GM23248 (cell line): ENCODE results near the gene TUFT1. TPM values are rescaled to one million over a fixed set of nuclear protein-coding genes. Genes with fewer than 3 reads are reported as not detected.

Experiments used
- DNase-seq: peaks from one replicate; pipeline ENCODE4 v3.0.0-alpha.2; 2015
- H2AFZ ChIP-seq: fragments of 200-600 bp; sonication (generic); 2 replicates; pipeline ENCODE4 v1.6.1; 2016; ENCODE audit warnings: antibody characterized with exemption
- H3F3A ChIP-seq: fragments of 200-600 bp; sonication (generic); 2 replicates; pipeline ENCODE4 v1.6.1; 2016; ENCODE audit warnings: mild to moderate bottlenecking, antibody characterized with exemption, mixed run types; ENCODE audit not compliant: insufficient read depth
- H3K27ac ChIP-seq: fragments of 200-600 bp; sonication (generic); 2 replicates; pipeline ENCODE4 v1.5.1; 2016; ENCODE audit warnings: mild to moderate bottlenecking
- H3K27me3 ChIP-seq: fragments of 200-600 bp; sonication (generic); replicated peaks from 2 replicates; pipeline ENCODE4 v1.6.1; 2016; ENCODE audit warnings: mild to moderate bottlenecking; ENCODE audit not compliant: insufficient read depth
- H3K36me3 ChIP-seq: fragments of 200-600 bp; sonication (generic); 2 replicates; pipeline ENCODE4 v1.6.1; 2016; ENCODE audit warnings: low read depth, mild to moderate bottlenecking
- H3K4me1 ChIP-seq: fragments of 200-600 bp; sonication (generic); 2 replicates; pipeline ENCODE4 v1.6.1; 2016; ENCODE audit warnings: mild to moderate bottlenecking; ENCODE audit not compliant: insufficient read depth
- H3K4me2 ChIP-seq: fragments of 200-600 bp; sonication (generic); one replicate; pipeline ENCODE4 v1.6.1; 2016; ENCODE audit warnings: mild to moderate bottlenecking; ENCODE audit not compliant: unreplicated experiment
- H3K4me3 ChIP-seq: fragments of 200-600 bp; sonication (generic); 2 replicates; pipeline ENCODE4 v1.5.1; 2016; ENCODE audit warnings: mild to moderate bottlenecking
- H3K79me2 ChIP-seq: fragments of 200-600 bp; sonication (generic); 2 replicates; pipeline ENCODE4 v1.6.1; 2016; ENCODE audit warnings: mild to moderate bottlenecking; ENCODE audit not compliant: insufficient read depth
- H3K9ac ChIP-seq: fragments of 200-600 bp; sonication (generic); 2 replicates; pipeline ENCODE4 v1.6.1; 2016; ENCODE audit warnings: mild to moderate bottlenecking
- H3K9me2 ChIP-seq: fragments of 200-600 bp; sonication (generic); 2 replicates; pipeline ENCODE4 v1.6.1; 2016; ENCODE audit warnings: mixed run types, mild to moderate bottlenecking, moderate library complexity; ENCODE audit not compliant: insufficient read depth
- H3K9me3 ChIP-seq: fragments of 200-600 bp; sonication (generic); one replicate; pipeline ENCODE4 v1.6.1; 2017; ENCODE audit warnings: low read depth
- H4K20me1 ChIP-seq: fragments of 200-600 bp; sonication (generic); 2 replicates; pipeline ENCODE4 v1.6.0; 2016; ENCODE audit not compliant: insufficient read depth
- EZH2 ChIP-seq: fragments of 200-600 bp; sonication (generic); IDR thresholded peaks from 2 replicates; pipeline ENCODE4 v1.6.1; 2018; ENCODE audit warnings: antibody characterized with exemption, mild to moderate bottlenecking; ENCODE audit not compliant: insufficient read depth, poor library complexity, severe bottlenecking
- EZH2phosphoT487 ChIP-seq: fragments of 200-600 bp; sonication (generic); IDR thresholded peaks from 2 replicates; pipeline ENCODE4 v1.6.1; 2018; ENCODE audit warnings: antibody characterized with exemption, moderate library complexity, mild to moderate bottlenecking, low read depth; ENCODE audit not compliant: insufficient read depth
- WGBS, 2 experiments: methylation state at CpG; one replicate each; pipeline ENCODE4 v1.1.6; 2015 to 2017; ENCODE audit warnings: low lambda C conversion rate in 2 of 2, low coverage in 1 of 2; ENCODE audit errors: missing lambda C conversion rate in 2 of 2; 5-methylcytosine and 5-hydroxymethylcytosine counted together
- in situ Hi-C: fragments of 300-500 bp; cut with MboI; formaldehyde crosslinking; loops from 2 replicates; pipeline ENCODE4 v1.15.0; 2020
- polyA plus RNA-seq: library from polyadenylated mRNA; unstranded; fragments of >200 nt; fragmentation: Nextera tagmentation; extraction: Ambion mirVana; gene quantifications from 2 replicates; pipeline ENCODE4 v1.2.1, GENCODE V29; 2016
- total RNA-seq: library from RNA; depleted of rRNA; stranded (reverse); fragments of >200 nt; shearing (Covaris generic); gene quantifications from 2 replicates; pipeline ENCODE4 v1.2.3, GENCODE V29; 2014

TUFT1 gene
- total and polyA plus RNA-seq, 2 experiments from 2014 or later, result 19.2 to 20.3 TPM

- no peak for TF ChIP-seq EZH2phosphoT487
- TF ChIP-seq EZH2, result no peak
These were observed 9.6 kb upstream of the TUFT1 start for GRCh38 chr1:151530461-151530860.

DNA sequence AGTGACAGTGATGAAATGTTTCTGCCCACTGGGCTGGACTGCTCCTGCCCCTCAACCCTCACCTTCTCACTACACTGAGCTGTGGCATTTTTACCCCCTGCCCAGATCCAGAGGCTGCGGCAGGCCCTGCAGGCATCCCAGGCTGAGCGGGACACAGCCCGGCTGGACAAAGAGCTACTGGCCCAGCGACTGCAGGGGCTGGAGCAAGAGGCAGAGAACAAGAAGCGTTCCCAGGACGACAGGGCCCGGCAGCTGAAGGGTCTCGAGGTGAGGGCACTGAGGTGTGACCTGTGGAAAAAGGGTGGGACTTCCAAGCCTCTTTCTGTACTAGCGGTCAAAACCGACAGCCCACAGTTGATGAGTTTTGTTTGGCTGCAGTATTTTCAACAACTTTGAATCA lies 6.2 kb upstream of the TUFT1 start:
- H3K27me3 ChIP-seq, result no peaks in the 10 kb centered on the region
- no peak overlapping the region for H3K27ac ChIP-seq
- H3K4me1 ChIP-seq, result peaks cover 32% of the 10 kb centered on the region
- DNase-seq, result no peak
- H3K4me2 ChIP-seq, result no peak overlapping the region
- no peaks in the 10 kb centered on the region for H3K79me2 ChIP-seq
- H3K4me3 ChIP-seq, result no peak overlapping the region
- in situ Hi-C loops, result no loop called here
- no peak overlapping the region for H2AFZ ChIP-seq
- peaks cover 7% of the 10 kb centered on the region for H3F3A ChIP-seq
- TF ChIP-seq EZH2phosphoT487, result no peak
- TF ChIP-seq EZH2, result no peak
- H3K9me2 ChIP-seq, result no peaks in the 10 kb centered on the region
- H3K36me3 ChIP-seq, result no peaks in the 10 kb centered on the region
- no peak overlapping the region for H3K9ac ChIP-seq
- H3K9me3 ChIP-seq, result no peaks in the 10 kb centered on the region
- no peaks in the 10 kb centered on the region for H4K20me1 ChIP-seq
- WGBS, 2 experiments, result 74 to 75% methylated on average over 10 of the region's 10 CpGs

More at GRCh38 chr1:151530461-151530860, 9.6 kb upstream of the TUFT1 start:
- Histone ChIP-seq H3K27ac (no peak overlapping the region), H2AFZ (no peak overlapping the region), H3K9me3 (no peaks in the 10 kb centered on the region), H3F3A (no peaks in the 10 kb centered on the region), H3K4me2 (no peak overlapping the region), H3K4me3 (no peak overlapping the region), H3K79me2 (no peaks in the 10 kb centered on the region), H3K9ac (no peak overlapping the region), H3K4me1 (peaks cover 7% of the 10 kb centered on the region; the same call in 1 of the 2 replicates), H3K9me2 (no peaks in the 10 kb centered on the region), H3K36me3 (no peaks in the 10 kb centered on the region), H3K27me3 (0 out of 2 replicates have a peak, but pooled peaks cover 3% of the 10 kb centered on the region), H4K20me1 (no peaks in the 10 kb centered on the region)
- no peak for DNase-seq
- in situ Hi-C loops, result no loop called here
- 75 to 78% methylated on average over 11 of the region's 11 CpGs for WGBS, 2 experiments

DNA sequence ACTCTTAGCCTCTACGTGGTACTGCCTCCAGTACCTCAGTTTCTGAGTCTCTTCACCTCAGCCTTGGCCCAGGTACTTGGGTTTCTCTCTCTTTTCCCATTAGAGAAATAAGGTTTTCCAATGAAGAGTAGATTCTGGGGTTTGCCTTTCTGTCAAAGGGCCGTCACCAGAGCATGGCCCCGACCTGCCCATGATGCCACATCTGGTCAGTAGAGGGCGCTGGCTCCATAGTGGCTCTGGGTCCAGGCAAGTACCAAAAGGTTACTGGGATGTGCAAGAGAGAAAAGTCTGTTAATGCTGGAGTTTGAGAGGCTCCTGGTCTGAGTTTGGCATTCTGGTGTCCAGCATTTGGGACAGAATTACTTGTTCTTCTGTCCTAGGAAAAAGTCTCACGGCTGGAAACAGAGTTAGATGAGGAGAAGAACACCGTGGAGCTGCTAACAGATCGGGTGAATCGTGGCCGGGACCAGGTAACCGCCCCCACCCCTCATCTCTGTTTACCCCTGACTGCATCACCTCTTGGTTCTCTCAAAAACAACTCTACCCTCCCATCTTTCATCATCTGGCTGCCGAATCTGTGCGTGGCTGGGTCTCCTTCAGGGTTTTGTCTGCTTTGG lies 5.3 kb upstream of the TUFT1 start:
- no peaks in the 10 kb centered on the region for H3K79me2 ChIP-seq
- 40 to 48% methylated on average over 10 to 12 of the region's 12 CpGs for WGBS, 2 experiments
- H2AFZ ChIP-seq, result no peak overlapping the region
- TF ChIP-seq EZH2 (no peak), EZH2phosphoT487 (no peak)
- peaks cover 7% of the 10 kb centered on the region for H3F3A ChIP-seq
- in situ Hi-C loops, result no loop called here
- H3K9me3 ChIP-seq, result no peaks in the 10 kb centered on the region
- peak; percentile 81 for DNase-seq
- no peaks in the 10 kb centered on the region for H3K36me3 ChIP-seq
- H3K4me3 ChIP-seq, result no peak overlapping the region
- no peak overlapping the region for H3K9ac ChIP-seq
- H3K27ac ChIP-seq, result no peak overlapping the region
- H3K4me1 ChIP-seq, result peaks cover 40% of the 10 kb centered on the region
- no peak overlapping the region for H3K4me2 ChIP-seq
- H3K27me3 ChIP-seq, result no peaks in the 10 kb centered on the region
- no peaks in the 10 kb centered on the region for H4K20me1 ChIP-seq
- H3K9me2 ChIP-seq, result no peaks in the 10 kb centered on the region

DNA sequence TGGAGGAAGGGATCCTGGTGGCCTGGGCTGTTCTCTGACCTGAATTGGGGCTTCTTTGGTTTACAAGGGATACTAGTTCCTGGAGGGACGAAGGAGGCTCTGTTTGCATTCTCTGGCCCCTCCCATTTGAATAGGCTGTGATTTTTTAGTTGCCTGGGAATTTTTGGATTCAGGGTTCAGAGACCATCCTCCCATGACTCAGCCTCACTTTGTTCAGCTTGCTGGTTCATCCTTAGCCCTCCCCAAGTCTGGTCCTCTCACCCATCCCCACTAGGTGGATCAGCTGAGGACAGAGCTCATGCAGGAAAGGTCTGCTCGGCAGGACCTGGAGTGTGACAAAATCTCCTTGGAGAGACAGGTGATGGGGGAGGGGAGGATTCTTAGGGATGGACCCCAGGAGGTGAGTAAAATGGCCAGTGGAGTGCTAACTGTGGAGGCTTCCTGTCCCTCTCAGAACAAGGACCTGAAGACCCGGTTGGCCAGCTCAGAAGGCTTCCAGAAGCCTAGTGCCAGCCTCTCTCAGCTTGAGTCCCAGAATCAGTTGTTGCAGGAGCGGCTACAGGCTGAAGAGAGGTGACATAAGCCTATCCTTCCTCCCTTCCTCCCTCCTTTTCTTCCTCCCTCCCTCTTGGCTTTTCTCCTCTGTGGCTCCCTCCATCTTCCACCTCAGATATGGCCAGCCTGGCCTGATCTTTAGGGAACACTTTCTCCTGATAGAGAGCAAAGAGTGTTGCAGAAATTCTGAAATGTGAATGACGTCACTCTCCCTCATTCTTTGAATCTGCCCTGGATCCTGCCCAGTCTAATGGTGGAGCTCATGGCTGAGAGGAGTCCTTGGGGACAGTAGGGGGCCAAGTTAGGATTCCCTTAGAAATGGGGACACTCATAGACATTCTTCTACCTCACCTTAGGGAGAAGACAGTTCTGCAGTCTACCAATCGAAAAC lies 4.5 kb upstream of the TUFT1 start:
- Histone ChIP-seq H3K27me3 (no peaks in the 10 kb centered on the region), H3K4me1 (peaks cover 40% of the 10 kb centered on the region), H3K36me3 (no peaks in the 10 kb centered on the region), H2AFZ (no peak overlapping the region), H3K4me3 (no peak overlapping the region), H3K4me2 (no peak overlapping the region), H3K9ac (no peak overlapping the region), H3K27ac (no peak overlapping the region), H3K9me3 (no peaks in the 10 kb centered on the region), H3F3A (peaks cover 7% of the 10 kb centered on the region), H3K9me2 (no peaks in the 10 kb centered on the region), H4K20me1 (no peaks in the 10 kb centered on the region), H3K79me2 (peaks cover 2% of the 10 kb centered on the region; the same call in 1 of the 2 replicates)
- TF ChIP-seq EZH2, result no peak
- no peak for TF ChIP-seq EZH2phosphoT487
- in situ Hi-C loops, result no loop called here
- WGBS, 2 experiments, result 68 to 69% methylated on average over 6 of the region's 6 CpGs
- peak; percentile 65 for DNase-seq
